GM12878 (cell line): Measurements from ENCODE around the gene GBGT1. TPM values are rescaled to one million over a fixed set of nuclear protein-coding genes. Genes with fewer than 3 reads are reported as not detected.

Source experiments
- ATAC-seq: fragments of 200-7000 bp; cut with Tn5 transposase; 3 replicates; pipeline ENCODE4 v1.9.1; 2020; ENCODE audit warnings: mild to moderate bottlenecking, moderate library complexity
- BruUV-seq: library from RNA; stranded (reverse); fragments of 400-500 nt; replicated peaks from 2 replicates; lab custom pipeline; 2021; lab: Mats Ljungman, UMichigan
- CTCF ChIA-PET: fragments of 300-600 bp; sonication (Branson Sonifier 250); formaldehyde crosslinking; extraction: SDS; loops from one replicate; lab custom pipeline; 2021; ENCODE audit warnings: inconsistent platforms; lab: Yijun Ruan, JAX
- POLR2A ChIA-PET: fragments of 350-600 bp; formaldehyde crosslinking; extraction: SDS; loops from one replicate; lab custom pipeline; 2021; ENCODE audit warnings: inconsistent platforms; lab: Charles Lee
- RAD21 ChIA-PET: fragments of 300-600 bp; sonication (Branson Sonifier 250); formaldehyde crosslinking; loops from one replicate; lab custom pipeline; 2023; ENCODE audit warnings: antibody characterized with exemption; ENCODE audit not compliant: unreplicated experiment; lab: Charles Lee
- SMC1A ChIA-PET: fragments of 300-600 bp; sonication (Branson Sonifier 250); formaldehyde crosslinking; loops from one replicate; lab custom pipeline; 2023; ENCODE audit not compliant: unreplicated experiment, uncharacterized antibody; lab: Charles Lee
- DNase-seq: peaks from one replicate; pipeline ENCODE4 v3.0.0-alpha.2; 2011; ENCODE audit warnings: low read depth, low spot score
- FAIRE-seq: peaks from 3 replicates; lab custom pipeline; 2011; peaks lifted over from hg19 to GRCh38; lab: Jason Lieb, UNC
- H2AFZ ChIP-seq: 2 replicates; pipeline ENCODE4 v1.6.0; 2011; ENCODE audit warnings: low read depth, low read length, control low read depth; ENCODE audit not compliant: control insufficient read depth
- H3K27ac ChIP-seq: 2 replicates; pipeline ENCODE4 v1.5.1; 2011; ENCODE audit warnings: control low read depth; ENCODE audit not compliant: control insufficient read depth, insufficient read depth
- H3K27me3 ChIP-seq, 2 experiments: replicated peaks in 1 of 2; 2 replicates each; pipeline versions ENCODE4 v1.6.0 to v1.6.1; 2011; ENCODE audit warnings: low read length in 1 of 2; ENCODE audit not compliant: control insufficient read depth in 2 of 2, insufficient read depth in 2 of 2
- H3K36me3 ChIP-seq, 2 experiments: 2 replicates each; pipeline ENCODE4 v1.5.1; 2011; ENCODE audit warnings: low read length in 1 of 2; ENCODE audit not compliant: control insufficient read depth in 2 of 2, insufficient read depth in 2 of 2
- H3K4me1 ChIP-seq: 2 replicates; pipeline ENCODE4 v1.6.1; 2011; ENCODE audit warnings: mild to moderate bottlenecking, low read length, moderate library complexity, mixed read lengths; ENCODE audit not compliant: control insufficient read depth, insufficient read depth
- H3K4me2 ChIP-seq: 2 replicates; pipeline ENCODE4 v1.6.0; 2011; ENCODE audit warnings: control low read depth; ENCODE audit not compliant: control insufficient read depth, insufficient read depth
- H3K4me3 ChIP-seq: fragments of 200-600 bp; sonication (generic); 2 replicates; pipeline ENCODE4 v1.5.1; 2016
- H3K79me2 ChIP-seq: 2 replicates; pipeline ENCODE4 v1.6.0; 2011; ENCODE audit warnings: low read length; ENCODE audit not compliant: control insufficient read depth, insufficient read depth
- H3K9ac ChIP-seq: 2 replicates; pipeline ENCODE4 v1.8.0; 2011; ENCODE audit warnings: low read length, control low read depth, mixed read lengths; ENCODE audit not compliant: control insufficient read depth, insufficient read depth
- H3K9me3 ChIP-seq: replicated peaks from 3 replicates; pipeline ENCODE4 v1.5.1; 2011; ENCODE audit warnings: mild to moderate bottlenecking, low read length; ENCODE audit not compliant: control insufficient read depth, insufficient read depth
- H4K20me1 ChIP-seq: 2 replicates; pipeline ENCODE4 v1.6.0; 2011; ENCODE audit not compliant: control insufficient read depth, insufficient read depth
- RFX5 ChIP-seq: IDR thresholded peaks from 2 replicates; pipeline ENCODE4 v1.6.1; 2011; ENCODE audit warnings: low read depth, low read length, improper control_type of control experiment
- STAT1 ChIP-seq: fragments of 450-650 bp; conservative IDR thresholded peaks from 2 replicates; pipeline ENCODE4 v1.6.1; 2014; ENCODE audit warnings: antibody characterized with exemption, mild to moderate bottlenecking
- ZSCAN29 ChIP-seq: fragments of 450-650 bp; IDR thresholded peaks from 2 replicates; pipeline ENCODE4 v1.6.1; 2017; ENCODE audit warnings: mild to moderate bottlenecking, moderate library complexity
- WGBS: methylation state at CpG from one replicate; pipeline ENCODE4 v1.1.6; 2016; ENCODE audit warnings: low lambda C conversion rate; ENCODE audit not compliant: insufficient replicate concordance, insufficient coverage; ENCODE audit errors: missing lambda C conversion rate; 5-methylcytosine and 5-hydroxymethylcytosine counted together
- in situ Hi-C: fragments of 300-500 bp; cut with MboI; formaldehyde crosslinking; loops from 9 replicates; pipeline ENCODE4 v1.14.3; 2018; ENCODE audit warnings: mixed read lengths
- intact Hi-C: fragments of 100-400 bp; cut with micrococcal nuclease; formaldehyde crosslinking; loops from one replicate; pipeline ENCODE4 v1.14.2; 2022; ENCODE audit not compliant: unreplicated experiment
- polyA plus RNA-seq, 11 experiments: library from polyadenylated mRNA; depleted of rRNA in 4 of 11; unstranded in 6 of 11; stranded (reverse) in 5 of 11; fragments of >200 nt; fragmentation: Nextera tagmentation in 4 of 11; fragmentation: Illumina TruSeq in 1 of 11; extraction: Ambion mirVana in 4 of 11; extraction: Trizol in 1 of 11; gene quantifications; 1 replicate in 1 of 11; 2 replicates in 10 of 11; pipeline versions ENCODE4 v1.2.1 to v1.2.3, GENCODE V29; 2011 to 2016; ENCODE audit warnings: inconsistent platforms in 2 of 11, missing spikeins in 2 of 11, low read depth in 1 of 11
- total RNA-seq, 4 experiments: library from RNA; depleted of rRNA in 3 of 4; stranded (reverse); fragments of >200 nt in 3 of 4; fragmentation: Illumina TruSeq in 1 of 4; extraction: Trizol in 1 of 4; gene quantifications; 2 replicates each; pipeline versions ENCODE4 v1.2.1 to v1.2.3, GENCODE V29; 2013 to 2021
- TF ChIP-seq, protein P1 (sequence below): IDR thresholded peaks from 2 replicates; pipeline ENCODE4 v1.6.1; 2011; ENCODE audit warnings: borderline replicate concordance, low read depth, mild to moderate bottlenecking, moderate library complexity, mixed read lengths, low read length; ENCODE audit not compliant: insufficient read depth; ENCODE audit errors: extremely low read length

The GBGT1 gene
- total and polyA plus RNA-seq, 10 of the 15 experiments (the other 5 are each of a cell fraction or from before 2014, with no cell fraction given), result 0.08 to 1.9 (median 0.49) TPM

DNA sequence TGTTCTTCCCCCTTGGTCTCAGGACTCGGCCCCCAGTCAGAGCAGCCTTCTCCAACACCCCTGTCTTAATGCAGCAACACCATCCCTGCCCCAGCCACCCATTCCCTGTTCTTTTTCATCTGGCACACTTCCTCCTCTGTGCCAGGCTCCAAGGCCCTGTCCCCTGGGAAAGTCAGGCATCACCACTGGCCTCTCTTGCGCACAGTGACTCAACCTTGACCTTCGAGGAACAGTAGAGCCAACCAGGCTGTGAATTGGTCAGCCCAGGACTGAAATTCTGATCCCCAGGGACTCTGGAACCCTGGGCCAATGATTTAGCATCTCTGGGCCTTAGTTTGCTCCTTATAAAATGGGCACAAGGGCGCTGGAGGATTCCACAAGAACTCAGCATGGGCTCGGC lies 32.2 kb downstream of the GBGT1 start:
- TF ChIP-seq STAT1 (no peak), ZSCAN29 (no peak), RFX5 (no peak)
- TF ChIP-seq, protein P1, sequence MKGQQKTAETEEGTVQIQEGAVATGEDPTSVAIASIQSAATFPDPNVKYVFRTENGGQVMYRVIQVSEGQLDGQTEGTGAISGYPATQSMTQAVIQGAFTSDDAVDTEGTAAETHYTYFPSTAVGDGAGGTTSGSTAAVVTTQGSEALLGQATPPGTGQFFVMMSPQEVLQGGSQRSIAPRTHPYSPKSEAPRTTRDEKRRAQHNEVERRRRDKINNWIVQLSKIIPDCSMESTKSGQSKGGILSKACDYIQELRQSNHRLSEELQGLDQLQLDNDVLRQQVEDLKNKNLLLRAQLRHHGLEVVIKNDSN, result no peak
- BruUV-seq, result no TSS peak
- Histone ChIP-seq H3K4me2 (peak overlapping the region; percentile 54; the same call in 1 of the 2 replicates), H3K4me1 (peaks cover 49% of the 10 kb centered on the region), H3K36me3 (peaks cover 0 to 4% of the 10 kb centered on the region in 2 experiments; a peak in 3 of 4 replicates), H3K79me2 (peaks cover 66% of the 10 kb centered on the region), H3K9ac (peak overlapping the region; percentile 46), H3K27ac (peak overlapping the region; percentile 81), H2AFZ (no peak overlapping the region), H3K4me3 (no peak overlapping the region), H3K27me3 (no peaks in the 10 kb centered on the region), H3K9me3 (no peaks in the 10 kb centered on the region), H4K20me1 (no peaks in the 10 kb centered on the region; the same call in 1 of the 2 replicates)
- ChIA-PET POLR2A (interaction anchor here (1.3 to 3.4 kb wide), 5 partner anchors 10 to 16 kb away, joined by 3 to 26 read pairs (median 4); partner anchors contain the start of gene RALGDS), CTCF (interaction anchor here (0.8 to 2.1 kb wide), 3 partner anchors 13 to 17 kb away, joined by 3 to 16 read pairs (median 4); no protein-coding TSS in a partner anchor), SMC1A (interaction anchor here (0.8 to 5.9 kb wide), 2 partner anchors 14 kb away, joined by 3 to 48 read pairs; no protein-coding TSS in a partner anchor), RAD21 (interaction anchor here (1.4 to 1.8 kb wide), 3 partner anchors 12 to 16 kb away, joined by 4 to 12 read pairs (median 9); no protein-coding TSS in a partner anchor)
- no peak for ATAC-seq
- intact Hi-C loops, result no loop called here
- no peak for DNase-seq
- in situ Hi-C loops, result loop anchor here (25.0 kb wide), 1 partner anchor 1869 kb away; no protein-coding TSS in a partner anchor
- WGBS, result 42% methylated on average over 5 of the region's 5 CpGs
- FAIRE-seq, result no peak
